Neuronal stem cell (in vitro differentiated cells): ENCODE results near the gene CCDC181.

Experiments used
- DNase-seq: peaks from one replicate; pipeline ENCODE4 v3.0.0-alpha.2; 2013; ENCODE audit warnings: low spot score
- H2AFZ ChIP-seq: one replicate; pipeline ENCODE4 v1.6.1; 2013; ENCODE audit warnings: mild to moderate bottlenecking, low read length, inconsistent platforms
- H2AK5ac ChIP-seq: 2 replicates; pipeline ENCODE4 v1.6.1; 2013; ENCODE audit warnings: low read depth, mild to moderate bottlenecking, inconsistent platforms, low read length, moderate library complexity, mixed read lengths
- H2BK120ac ChIP-seq: 2 replicates; pipeline ENCODE4 v1.6.1; 2013; ENCODE audit warnings: low read depth, mild to moderate bottlenecking, inconsistent platforms, low read length, moderate library complexity, mixed read lengths
- H2BK12ac ChIP-seq: one replicate; pipeline ENCODE4 v1.6.1; 2013; ENCODE audit warnings: low read length, inconsistent platforms
- H2BK15ac ChIP-seq: 2 replicates; pipeline ENCODE4 v1.6.1; 2013; ENCODE audit warnings: mild to moderate bottlenecking, low read length, inconsistent platforms, mixed read lengths
- H2BK5ac ChIP-seq: one replicate; pipeline ENCODE4 v1.6.1; 2013; ENCODE audit warnings: inconsistent platforms, mild to moderate bottlenecking, low read length, moderate library complexity
- H3K14ac ChIP-seq: one replicate; pipeline ENCODE4 v1.6.1; 2013; ENCODE audit warnings: low read length, inconsistent platforms
- H3K18ac ChIP-seq: 2 replicates; pipeline ENCODE4 v1.6.1; 2013; ENCODE audit warnings: low read length, inconsistent platforms
- H3K23ac ChIP-seq: 2 replicates; pipeline ENCODE4 v1.6.1; 2013; ENCODE audit warnings: low read depth, mild to moderate bottlenecking, mixed read lengths, low read length, inconsistent platforms; ENCODE audit not compliant: poor library complexity
- H3K27ac ChIP-seq: replicated peaks from 3 replicates; pipeline ENCODE4 v1.5.1; 2013; ENCODE audit warnings: low read length, inconsistent platforms
- H3K27me3 ChIP-seq, 3 experiments: 2 replicates each; pipeline ENCODE4 v1.6.1; 2013; ENCODE audit warnings: low read length in 3 of 3, mild to moderate bottlenecking in 2 of 3, inconsistent platforms in 1 of 3, low read depth in 1 of 3, mixed read lengths in 1 of 3, moderate library complexity in 1 of 3; ENCODE audit not compliant: control insufficient read depth in 3 of 3, insufficient read depth in 3 of 3
- H3K36me3 ChIP-seq, 2 donors: replicated peaks in 1 of 2; 2 replicates each; pipeline ENCODE4 v1.6.1; 2013; ENCODE audit warnings: low read length in 2 of 2; ENCODE audit not compliant: control insufficient read depth in 2 of 2, insufficient read depth in 2 of 2
- H3K4ac ChIP-seq: 2 replicates; pipeline ENCODE4 v1.6.1; 2013; ENCODE audit warnings: inconsistent platforms, mild to moderate bottlenecking, low read length, moderate library complexity
- H3K4me1 ChIP-seq, 2 donors: 1 replicate in 1 of 2; 2 replicates in 1 of 2; pipeline ENCODE4 v1.6.1; 2013; ENCODE audit warnings: low read length in 2 of 2, low read depth in 1 of 2; ENCODE audit not compliant: control insufficient read depth in 2 of 2, insufficient read depth in 1 of 2
- H3K4me2 ChIP-seq: one replicate; pipeline ENCODE4 v1.6.1; 2013; ENCODE audit warnings: mild to moderate bottlenecking, low read length, inconsistent platforms; ENCODE audit not compliant: insufficient read depth, poor library complexity, severe bottlenecking
- H3K4me3 ChIP-seq, 2 donors: 2 replicates each; pipeline ENCODE4 v1.5.1; 2013; ENCODE audit warnings: low read length in 2 of 2, mild to moderate bottlenecking in 2 of 2, inconsistent platforms in 1 of 2, moderate library complexity in 1 of 2
- H3K79me1 ChIP-seq: one replicate; pipeline ENCODE4 v1.6.1; 2013; ENCODE audit warnings: low read depth, mild to moderate bottlenecking, inconsistent platforms, low read length, moderate library complexity
- H3K9ac ChIP-seq: one replicate; pipeline ENCODE4 v1.6.1; 2013; ENCODE audit warnings: mild to moderate bottlenecking, low read depth, low read length, inconsistent platforms; ENCODE audit not compliant: poor library complexity
- H3K9me3 ChIP-seq, 2 donors: replicated peaks in 1 of 2; 2 replicates each; pipeline versions ENCODE3 to v1.6.1; 2013; ENCODE audit warnings: low read length in 2 of 2, mild to moderate bottlenecking in 2 of 2, inconsistent platforms in 1 of 2, low read depth in 1 of 2, mixed read lengths in 1 of 2, moderate library complexity in 1 of 2; ENCODE audit not compliant: control insufficient read depth in 2 of 2, insufficient read depth in 1 of 2
- H4K8ac ChIP-seq: one replicate; pipeline ENCODE4 v1.6.1; 2013; ENCODE audit warnings: low read depth, mild to moderate bottlenecking, inconsistent platforms, low read length, moderate library complexity
- H4K91ac ChIP-seq: one replicate; pipeline ENCODE4 v1.6.1; 2013; ENCODE audit warnings: low read length, low read depth, mild to moderate bottlenecking, inconsistent platforms; ENCODE audit not compliant: poor library complexity
- WGBS, 2 donors: extraction: QIAGEN DNeasy Blood & Tissue Kit; methylation state at CpG; one replicate each; pipeline ENCODE4 v1.1.7; 2013; ENCODE audit warnings: missing lambda C conversion rate in 2 of 2, mixed read lengths in 1 of 2; ENCODE audit not compliant: insufficient read length in 2 of 2, insufficient replicate concordance in 1 of 2; ENCODE audit errors: extremely low coverage in 2 of 2; 5-methylcytosine and 5-hydroxymethylcytosine counted together

CCDC181 gene

DNA sequence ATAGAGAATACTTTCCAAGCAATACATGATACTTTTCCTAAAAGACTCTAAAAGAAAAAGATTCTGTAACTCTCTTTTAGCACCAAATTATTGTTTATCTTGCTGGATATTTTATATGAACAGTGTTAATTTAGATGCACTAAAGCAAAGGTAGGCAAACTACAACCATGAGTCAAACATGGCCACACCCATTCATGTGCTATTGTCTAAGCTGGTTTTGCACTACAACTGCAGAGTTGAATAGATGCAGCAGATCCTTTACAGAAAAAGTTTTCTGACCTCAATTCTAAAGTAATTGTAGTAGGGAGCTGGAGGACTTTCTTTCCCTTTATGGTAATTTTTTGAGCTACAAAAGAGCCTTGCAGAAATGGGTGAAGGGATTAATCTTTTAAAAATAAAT, 39.9 kb downstream of the CCDC181 start:
- Histone ChIP-seq H3K23ac (no peak overlapping the region), H2AFZ (no peak overlapping the region), H3K4me3 (no peak overlapping the region), H4K91ac (no peak overlapping the region), H2AK5ac (no peak overlapping the region), H3K18ac (no peak overlapping the region), H3K4me2 (no peak overlapping the region), H2BK15ac (no peak overlapping the region), H3K4me1 (no peaks in the 10 kb centered on the region), H3K14ac (no peak overlapping the region), H2BK5ac (no peak overlapping the region), H3K9ac (no peak overlapping the region), H3K79me1 (no peaks in the 10 kb centered on the region), H4K8ac (no peak overlapping the region), H3K36me3 (peaks cover 7 to 85% of the 10 kb centered on the region in 2 donors), H3K27me3 (no peaks in the 10 kb centered on the region), H2BK12ac (no peak overlapping the region), H3K9me3 (peaks cover 0 to 2% of the 10 kb centered on the region in 2 donors), H3K4ac (no peak overlapping the region), H2BK120ac (no peak overlapping the region), H3K27ac (no peak overlapping the region)
- DNase-seq: no peak

- H3K4me3 ChIP-seq: no peak overlapping the region
- H3K27me3 ChIP-seq: no peaks in the 10 kb centered on the region
Measured at GRCh38 chr1:169383449-169383848, 43.8 kb downstream of the CCDC181 start.

GRCh38 chr1:169381162-169381561, 46.1 kb downstream of the CCDC181 start:
- no peak for DNase-seq
- no peaks in the 10 kb centered on the region for H3K79me1 ChIP-seq
- H2AFZ ChIP-seq: no peak overlapping the region

More at GRCh38 chr1:169383449-169383848, 43.8 kb downstream of the CCDC181 start:
- Histone ChIP-seq H2BK15ac (no peak overlapping the region), H3K4me2 (no peak overlapping the region), H2BK12ac (no peak overlapping the region), H2BK120ac (no peak overlapping the region), H3K23ac (no peak overlapping the region), H3K9me3 (no peaks in the 10 kb centered on the region), H3K4me1 (no peaks in the 10 kb centered on the region), H2AFZ (no peak overlapping the region), H3K36me3 (peaks cover 6 to 88% of the 10 kb centered on the region in 2 donors), H3K4ac (no peak overlapping the region), H2AK5ac (no peak overlapping the region), H4K91ac (no peak overlapping the region), H3K27ac (no peak overlapping the region), H4K8ac (no peak overlapping the region), H3K14ac (no peak overlapping the region), H3K9ac (no peak overlapping the region), H3K18ac (no peak overlapping the region), H2BK5ac (no peak overlapping the region), H3K79me1 (no peaks in the 10 kb centered on the region)
- DNase-seq: no peak
- no CpG with 5 or more reads among the region's 4 CpGs for WGBS, 2 donors

GRCh38 chr1:169371404-169371803, 55.9 kb downstream of the CCDC181 start:
- no peaks in the 10 kb centered on the region for H3K27me3 ChIP-seq
- H3K9me3 ChIP-seq: no peaks in the 10 kb centered on the region
- no peak overlapping the region for H2AK5ac ChIP-seq
- no peak overlapping the region for H3K14ac ChIP-seq
- no peak overlapping the region for H2BK15ac ChIP-seq
- H2BK120ac ChIP-seq: no peak overlapping the region
- H3K4me1 ChIP-seq: peaks cover 2 to 5% of the 10 kb centered on the region in 2 donors
- H3K79me1 ChIP-seq: peaks cover 4% of the 10 kb centered on the region
- no peak overlapping the region for H4K91ac ChIP-seq
- no CpG with 5 or more reads among the region's 1 CpG for WGBS, 2 donors
- H3K9ac ChIP-seq: no peak overlapping the region
- H3K18ac ChIP-seq: no peak overlapping the region
- H3K4me3 ChIP-seq: no peak overlapping the region
- H2BK12ac ChIP-seq: no peak overlapping the region
- H3K4me2 ChIP-seq: no peak overlapping the region
- no peak overlapping the region for H2BK5ac ChIP-seq
- no peak overlapping the region for H3K4ac ChIP-seq
- no peak for DNase-seq
- no peak overlapping the region for H4K8ac ChIP-seq
- no peak overlapping the region for H3K23ac ChIP-seq
- no peak overlapping the region for H2AFZ ChIP-seq
- no peak overlapping the region for H3K27ac ChIP-seq
- peaks cover under 1 to 50% of the 10 kb centered on the region in 2 donors for H3K36me3 ChIP-seq

More at GRCh38 chr1:169381162-169381561, 46.1 kb downstream of the CCDC181 start:
- Histone ChIP-seq H3K27me3 (no peaks in the 10 kb centered on the region), H3K4me3 (no peak overlapping the region), H3K27ac (no peak overlapping the region), H4K8ac (no peak overlapping the region), H3K18ac (no peak overlapping the region), H3K4ac (no peak overlapping the region), H3K9ac (no peak overlapping the region), H3K4me1 (no peaks in the 10 kb centered on the region), H2BK120ac (no peak overlapping the region), H3K9me3 (no peaks in the 10 kb centered on the region), H2BK5ac (no peak overlapping the region), H3K23ac (no peak overlapping the region), H2BK15ac (no peak overlapping the region), H3K36me3 (peaks cover 8 to 91% of the 10 kb centered on the region in 2 donors), H2BK12ac (no peak overlapping the region), H3K4me2 (no peak overlapping the region), H2AK5ac (no peak overlapping the region), H3K14ac (no peak overlapping the region), H4K91ac (no peak overlapping the region)
